HepG2 (cell line): Measurements from ENCODE around the gene ZFP62. TPM values are rescaled to one million over a fixed set of nuclear protein-coding genes. Genes with fewer than 3 reads are reported as not detected.
A peak's percentile ranks its signal among the peaks of the same experiment; 100 is the strongest.

Experiments used
- ATAC-seq: fragments of 200-7000 bp; cut with Tn5 transposase; 3 replicates; pipeline ENCODE4 v1.9.1; 2020; ENCODE audit warnings: mild to moderate bottlenecking, moderate library complexity
- BruUV-seq: library from RNA; stranded (reverse); fragments of 400-500 nt; replicated peaks from 2 replicates; lab custom pipeline; 2021; lab: Mats Ljungman, UMichigan
- CTCF ChIA-PET: fragments of 300-600 bp; formaldehyde crosslinking; extraction: SDS; loops from one replicate; lab custom pipeline; 2021; ENCODE audit warnings: low total read pairs, inconsistent platforms, low intra/inter-chr PET ratio; lab: Yijun Ruan, JAX
- POLR2A ChIA-PET: fragments of 350-600 bp; sonication (Branson Sonifier 250); formaldehyde crosslinking; loops from one replicate; lab custom pipeline; 2020; ENCODE audit warnings: antibody characterized with exemption, inconsistent platforms; lab: Yijun Ruan, JAX
- DNase-seq: peaks from one replicate; pipeline ENCODE4 v3.0.0-alpha.2; 2015; ENCODE audit warnings: low spot score
- FAIRE-seq: peaks from 3 replicates; lab custom pipeline; 2011; peaks lifted over from hg19 to GRCh38; lab: Jason Lieb, UNC
- H2AFZ ChIP-seq: one replicate; pipeline ENCODE4 v1.6.1; 2011; ENCODE audit warnings: low read length, inconsistent platforms
- H3K27ac ChIP-seq: fragments of 300-600 bp; 3 replicates; pipeline ENCODE4 v1.8.0; 2011; ENCODE audit warnings: mixed run types, mild to moderate bottlenecking, mixed read lengths, low read length, inconsistent platforms; ENCODE audit not compliant: insufficient read depth; ENCODE audit errors: extremely low read length
- H3K27me3 ChIP-seq, 2 experiments: fragments of 200-600 bp in 1 of 2; 2 replicates in 1 of 2; 3 replicates in 1 of 2; pipeline versions ENCODE4 v1.6.0 to v1.8.0; 2011; ENCODE audit warnings: low read length in 2 of 2, mild to moderate bottlenecking in 2 of 2, moderate library complexity in 2 of 2, inconsistent platforms in 1 of 2; ENCODE audit not compliant: insufficient read depth in 2 of 2, control insufficient read depth in 1 of 2
- H3K36me3 ChIP-seq, 2 experiments: fragments of 200-600 bp in 1 of 2; replicated peaks in 1 of 2; 2 replicates in 1 of 2; 3 replicates in 1 of 2; pipeline versions ENCODE4 v1.5.1 to v1.8.0; 2011; ENCODE audit warnings: low read length in 2 of 2, inconsistent platforms in 1 of 2; ENCODE audit not compliant: insufficient read depth in 2 of 2, control insufficient read depth in 1 of 2
- H3K4me1 ChIP-seq: 2 replicates; pipeline ENCODE4 v1.5.1; 2012; ENCODE audit warnings: low read length, inconsistent platforms; ENCODE audit not compliant: insufficient read depth
- H3K4me2 ChIP-seq: 2 replicates; pipeline ENCODE4 v1.6.0; 2011; ENCODE audit warnings: low read depth, low read length, inconsistent platforms
- H3K4me3 ChIP-seq, 3 experiments: fragments of 200-600 bp in 1 of 3; sonication (generic), shearing (Covaris generic) in 1 of 3; replicated peaks in 1 of 3; 2 replicates each; pipeline ENCODE4 v1.5.1; 2011 to 2016; ENCODE audit warnings: low read length in 3 of 3, inconsistent platforms in 2 of 3, low read depth in 2 of 3, mild to moderate bottlenecking in 2 of 3, control low read depth in 1 of 3, mixed read lengths in 1 of 3; ENCODE audit not compliant: insufficient read depth in 1 of 3
- H3K79me2 ChIP-seq: one replicate; pipeline ENCODE4 v1.6.1; 2011; ENCODE audit warnings: low read length, inconsistent platforms; ENCODE audit not compliant: insufficient read depth
- H3K9ac ChIP-seq: 2 replicates; pipeline ENCODE4 v1.6.0; 2011; ENCODE audit warnings: mild to moderate bottlenecking, low read depth, low read length, inconsistent platforms; ENCODE audit not compliant: insufficient read depth
- H3K9me3 ChIP-seq: 2 replicates; pipeline ENCODE4 v1.5.1; 2012; ENCODE audit warnings: mild to moderate bottlenecking, low read length
- H4K20me1 ChIP-seq: 2 replicates; pipeline ENCODE4 v1.6.0; 2011; ENCODE audit warnings: inconsistent platforms, mild to moderate bottlenecking, low read length, moderate library complexity; ENCODE audit not compliant: insufficient read depth
- CAMTA2 ChIP-seq: sonication (generic); formaldehyde crosslinking; IDR thresholded peaks from 2 replicates; pipeline ENCODE4 v1.4.0; 2020; ENCODE audit warnings: mild to moderate bottlenecking, missing genetic modification reagents, borderline replicate concordance
- SP4 ChIP-seq: sonication (generic); formaldehyde crosslinking; IDR thresholded peaks from 2 replicates; pipeline ENCODE4 v1.8.1; 2023; ENCODE audit warnings: mild to moderate bottlenecking, missing genetic modification reagents
- ZKSCAN1 ChIP-seq: fragments of 150-350 bp; IDR thresholded peaks from 2 replicates; pipeline ENCODE4 v1.6.1; 2014; ENCODE audit warnings: low read length
- ZNF451 ChIP-seq: sonication (generic); formaldehyde crosslinking; IDR thresholded peaks from 2 replicates; pipeline ENCODE4 v1.5.0; 2020; ENCODE audit warnings: mild to moderate bottlenecking, missing genetic modification reagents
- ZNF468 ChIP-seq: sonication (generic); formaldehyde crosslinking; IDR thresholded peaks from 2 replicates; pipeline ENCODE4 v1.8.0; 2022; ENCODE audit warnings: mild to moderate bottlenecking, moderate library complexity, missing genetic modification reagents
- ZSCAN20 ChIP-seq: sonication (generic); formaldehyde crosslinking; IDR thresholded peaks from 2 replicates; pipeline ENCODE4 v1.4.0; 2020; ENCODE audit warnings: missing genetic modification reagents, mild to moderate bottlenecking, borderline replicate concordance
- ZZZ3 ChIP-seq: sonication (generic); formaldehyde crosslinking; IDR thresholded peaks from 2 replicates; pipeline ENCODE4 v1.4.0; 2020; ENCODE audit warnings: missing genetic modification reagents, mild to moderate bottlenecking, borderline replicate concordance
- WGBS: methylation state at CpG from one replicate; pipeline ENCODE4 v1.1.6; 2017; ENCODE audit warnings: low lambda C conversion rate; 5-methylcytosine and 5-hydroxymethylcytosine counted together
- in situ Hi-C: cut with HindIII; loops from 2 replicates; pipeline ENCODE4 v1.10.0; 2017; ENCODE audit warnings: low pct_unique_long_range_greater_than_20kb; ENCODE audit not compliant: extremely low pct_ligation_motif_present
- intact Hi-C: fragments of 100-400 bp; cut with micrococcal nuclease; formaldehyde crosslinking; loops from one replicate; pipeline ENCODE4 v1.10.0; 2022; ENCODE audit not compliant: unreplicated experiment
- polyA plus RNA-seq, 8 experiments: library from polyadenylated mRNA; depleted of rRNA in 3 of 8; stranded (reverse) in 7 of 8; unstranded in 1 of 8; fragments of >200 nt; fragmentation: Illumina TruSeq in 4 of 8; extraction: Trizol in 4 of 8; gene quantifications; 2 replicates each; pipeline versions ENCODE4 v1.2.1 to v1.2.3, GENCODE V29; 2011 to 2016; ENCODE audit warnings: low read depth in 4 of 8, missing spikeins in 1 of 8, mixed read lengths in 1 of 8; ENCODE audit not compliant: insufficient read depth in 1 of 8
- total RNA-seq, 5 experiments: library from RNA; depleted of rRNA; stranded (reverse); fragments of >200 nt; fragmentation: Illumina TruSeq; extraction: Trizol; gene quantifications; 2 replicates each; pipeline ENCODE4 v1.2.3, GENCODE V29; 2016; ENCODE audit warnings: low read depth in 1 of 5
- TF ChIP-seq, protein P1 (sequence below), 2 experiments: sonication (generic) in 1 of 2; formaldehyde crosslinking in 1 of 2; IDR thresholded peaks; 2 replicates each; pipeline versions ENCODE4 v1.4.0 to v1.6.1; 2018 to 2020; ENCODE audit warnings: missing genetic modification reagents in 2 of 2, borderline replicate concordance in 1 of 2, low read depth in 1 of 2, mild to moderate bottlenecking in 1 of 2, missing biosample characterization in 1 of 2
- TF ChIP-seq, protein P2 (sequence below): sonication (generic); formaldehyde crosslinking; IDR thresholded peaks from 2 replicates; pipeline ENCODE4 v1.4.0; 2020; ENCODE audit warnings: mild to moderate bottlenecking, missing genetic modification reagents
- TF ChIP-seq, protein P3 (sequence below): sonication (generic); formaldehyde crosslinking; IDR thresholded peaks from 2 replicates; pipeline ENCODE4 v1.8.1; 2023; ENCODE audit warnings: missing genetic modification reagents, inconsistent platforms, borderline replicate concordance
- TF ChIP-seq, protein P4 (sequence below): sonication (generic); formaldehyde crosslinking; IDR thresholded peaks from 2 replicates; pipeline ENCODE4 v1.8.1; 2022; ENCODE audit warnings: low read depth, mild to moderate bottlenecking, missing genetic modification reagents
- TF ChIP-seq, protein P5 (sequence below): sonication (generic); formaldehyde crosslinking; IDR thresholded peaks from 2 replicates; pipeline ENCODE4 v1.5.0; 2020; ENCODE audit warnings: missing genetic modification reagents, mild to moderate bottlenecking, borderline replicate concordance

ZFP62 gene
- total and polyA plus RNA-seq, 2 of the 13 experiments (the other 11 are each of a cell fraction or from before 2014, with no cell fraction given): 8.2 to 19.4 TPM

DNA sequence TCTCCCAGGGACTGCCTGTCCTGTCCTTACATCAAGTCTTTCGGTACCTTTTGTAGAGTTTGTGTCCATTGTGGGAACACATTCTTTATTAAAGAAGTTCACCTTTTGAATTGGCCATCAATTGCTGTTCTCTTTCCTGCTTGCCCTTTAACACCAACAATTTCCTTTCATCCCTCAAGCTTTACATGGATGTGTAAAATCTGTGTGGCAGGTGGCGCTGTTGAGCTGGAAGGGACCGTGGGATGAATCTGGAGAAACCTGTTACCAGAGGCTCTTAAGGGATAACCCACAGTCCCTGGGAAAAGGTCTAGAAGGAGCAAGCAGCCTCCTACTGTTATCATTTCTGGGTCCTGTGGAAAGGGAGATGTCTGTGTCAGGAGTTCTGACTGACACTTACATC lies 7.9 kb upstream of the ZFP62 start (continued):
- TF ChIP-seq, protein P1, sequence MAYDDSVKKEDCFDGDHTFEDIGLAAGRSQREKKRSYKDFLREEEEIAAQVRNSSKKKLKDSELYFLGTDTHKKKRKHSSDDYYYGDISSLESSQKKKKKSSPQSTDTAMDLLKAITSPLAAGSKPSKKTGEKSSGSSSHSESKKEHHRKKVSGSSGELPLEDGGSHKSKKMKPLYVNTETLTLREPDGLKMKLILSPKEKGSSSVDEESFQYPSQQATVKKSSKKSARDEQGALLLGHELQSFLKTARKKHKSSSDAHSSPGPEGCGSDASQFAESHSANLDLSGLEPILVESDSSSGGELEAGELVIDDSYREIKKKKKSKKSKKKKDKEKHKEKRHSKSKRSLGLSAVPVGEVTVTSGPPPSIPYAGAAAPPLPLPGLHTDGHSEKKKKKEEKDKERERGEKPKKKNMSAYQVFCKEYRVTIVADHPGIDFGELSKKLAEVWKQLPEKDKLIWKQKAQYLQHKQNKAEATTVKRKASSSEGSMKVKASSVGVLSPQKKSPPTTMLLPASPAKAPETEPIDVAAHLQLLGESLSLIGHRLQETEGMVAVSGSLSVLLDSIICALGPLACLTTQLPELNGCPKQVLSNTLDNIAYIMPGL (CRISPR knock-in tag; IDR thresholded peaks at IDR 0.05; ENCODE audit: borderline replicate concordance in 1 of 2, low read depth in 1 of 2): 0 out of 4 replicates have a peak, but pooled peaks of 1 of the 2 experiments have one; percentile 18
- no peak for TF ChIP-seq SP4 (CRISPR knock-in tag)
- TF ChIP-seq ZSCAN20: no peak

DNA sequence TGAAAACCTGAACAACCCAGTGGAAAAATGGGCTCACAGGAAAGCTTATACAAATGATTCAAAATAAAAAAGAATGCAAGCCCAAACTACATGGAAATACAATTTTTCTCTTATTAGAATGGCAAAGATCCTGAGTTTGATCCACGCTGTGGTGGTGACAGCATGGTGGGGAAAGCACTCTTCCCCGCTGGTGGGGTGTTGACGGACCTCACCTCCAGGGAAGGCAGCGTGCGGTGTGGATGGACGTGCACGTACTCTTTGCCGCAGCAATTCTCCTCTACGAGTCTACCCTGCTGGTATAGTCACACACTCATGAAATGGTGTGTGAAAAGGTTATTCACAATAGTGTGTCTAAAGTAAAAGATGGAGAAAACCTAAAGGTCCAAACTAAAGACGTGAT lies 5.9 kb upstream of the ZFP62 start:
- no peak overlapping the region for H2AFZ ChIP-seq
- intact Hi-C loops: loop anchor here (10.0 kb wide), 1 partner anchor 288 kb away; no protein-coding TSS in a partner anchor
- BruUV-seq: no TSS peak
- TF ChIP-seq, protein P2, sequence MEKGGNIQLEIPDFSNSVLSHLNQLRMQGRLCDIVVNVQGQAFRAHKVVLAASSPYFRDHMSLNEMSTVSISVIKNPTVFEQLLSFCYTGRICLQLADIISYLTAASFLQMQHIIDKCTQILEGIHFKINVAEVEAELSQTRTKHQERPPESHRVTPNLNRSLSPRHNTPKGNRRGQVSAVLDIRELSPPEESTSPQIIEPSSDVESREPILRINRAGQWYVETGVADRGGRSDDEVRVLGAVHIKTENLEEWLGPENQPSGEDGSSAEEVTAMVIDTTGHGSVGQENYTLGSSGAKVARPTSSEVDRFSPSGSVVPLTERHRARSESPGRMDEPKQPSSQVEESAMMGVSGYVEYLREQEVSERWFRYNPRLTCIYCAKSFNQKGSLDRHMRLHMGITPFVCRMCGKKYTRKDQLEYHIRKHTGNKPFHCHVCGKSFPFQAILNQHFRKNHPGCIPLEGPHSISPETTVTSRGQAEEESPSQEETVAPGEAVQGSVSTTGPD (CRISPR knock-in tag): no peak
- TF ChIP-seq, protein P3, sequence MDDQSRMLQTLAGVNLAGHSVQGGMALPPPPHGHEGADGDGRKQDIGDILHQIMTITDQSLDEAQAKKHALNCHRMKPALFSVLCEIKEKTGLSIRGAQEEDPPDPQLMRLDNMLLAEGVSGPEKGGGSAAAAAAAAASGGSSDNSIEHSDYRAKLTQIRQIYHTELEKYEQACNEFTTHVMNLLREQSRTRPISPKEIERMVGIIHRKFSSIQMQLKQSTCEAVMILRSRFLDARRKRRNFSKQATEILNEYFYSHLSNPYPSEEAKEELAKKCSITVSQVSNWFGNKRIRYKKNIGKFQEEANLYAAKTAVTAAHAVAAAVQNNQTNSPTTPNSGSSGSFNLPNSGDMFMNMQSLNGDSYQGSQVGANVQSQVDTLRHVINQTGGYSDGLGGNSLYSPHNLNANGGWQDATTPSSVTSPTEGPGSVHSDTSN (CRISPR knock-in tag): no peak
- TF ChIP-seq ZKSCAN1 (no peak), ZNF451 (CRISPR knock-in tag) (no peak), ZNF468 (CRISPR knock-in tag) (no peak), CAMTA2 (CRISPR knock-in tag) (no peak), ZZZ3 (CRISPR knock-in tag) (no peak)
- TF ChIP-seq, protein P4, sequence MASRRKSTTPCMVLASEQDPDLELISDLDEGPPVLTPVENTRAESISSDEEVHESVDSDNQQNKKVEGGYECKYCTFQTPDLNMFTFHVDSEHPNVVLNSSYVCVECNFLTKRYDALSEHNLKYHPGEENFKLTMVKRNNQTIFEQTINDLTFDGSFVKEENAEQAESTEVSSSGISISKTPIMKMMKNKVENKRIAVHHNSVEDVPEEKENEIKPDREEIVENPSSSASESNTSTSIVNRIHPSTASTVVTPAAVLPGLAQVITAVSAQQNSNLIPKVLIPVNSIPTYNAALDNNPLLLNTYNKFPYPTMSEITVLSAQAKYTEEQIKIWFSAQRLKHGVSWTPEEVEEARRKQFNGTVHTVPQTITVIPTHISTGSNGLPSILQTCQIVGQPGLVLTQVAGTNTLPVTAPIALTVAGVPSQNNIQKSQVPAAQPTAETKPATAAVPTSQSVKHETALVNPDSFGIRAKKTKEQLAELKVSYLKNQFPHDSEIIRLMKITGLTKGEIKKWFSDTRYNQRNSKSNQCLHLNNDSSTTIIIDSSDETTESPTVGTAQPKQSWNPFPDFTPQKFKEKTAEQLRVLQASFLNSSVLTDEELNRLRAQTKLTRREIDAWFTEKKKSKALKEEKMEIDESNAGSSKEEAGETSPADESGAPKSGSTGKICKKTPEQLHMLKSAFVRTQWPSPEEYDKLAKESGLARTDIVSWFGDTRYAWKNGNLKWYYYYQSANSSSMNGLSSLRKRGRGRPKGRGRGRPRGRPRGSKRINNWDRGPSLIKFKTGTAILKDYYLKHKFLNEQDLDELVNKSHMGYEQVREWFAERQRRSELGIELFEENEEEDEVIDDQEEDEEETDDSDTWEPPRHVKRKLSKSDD (CRISPR knock-in tag): no peak
- TF ChIP-seq, protein P5, sequence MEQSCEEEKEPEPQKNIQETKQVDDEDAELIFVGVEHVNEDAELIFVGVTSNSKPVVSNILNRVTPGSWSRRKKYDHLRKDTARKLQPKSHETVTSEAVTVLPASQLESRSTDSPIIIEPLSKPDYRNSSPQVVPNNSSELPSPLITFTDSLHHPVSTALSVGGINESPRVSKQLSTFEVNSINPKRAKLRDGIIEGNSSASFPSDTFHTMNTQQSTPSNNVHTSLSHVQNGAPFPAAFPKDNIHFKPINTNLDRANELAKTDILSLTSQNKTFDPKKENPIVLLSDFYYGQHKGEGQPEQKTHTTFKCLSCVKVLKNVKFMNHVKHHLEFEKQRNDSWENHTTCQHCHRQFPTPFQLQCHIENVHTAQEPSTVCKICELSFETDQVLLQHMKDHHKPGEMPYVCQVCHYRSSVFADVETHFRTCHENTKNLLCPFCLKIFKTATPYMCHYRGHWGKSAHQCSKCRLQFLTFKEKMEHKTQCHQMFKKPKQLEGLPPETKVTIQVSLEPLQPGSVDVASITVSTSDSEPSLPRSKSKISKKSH (CRISPR knock-in tag): no peak

More for the DNA sequence above, 5.9 kb upstream of the ZFP62 start:
- H3K27ac ChIP-seq: no peak overlapping the region
- no peaks in the 10 kb centered on the region for H3K79me2 ChIP-seq
- WGBS: 60% methylated on average over 10 of the region's 10 CpGs
- 0 out of 5 replicates have a peak, but pooled peaks cover 0 to 8% of the 10 kb centered on the region in 2 experiments for H3K27me3 ChIP-seq
- H4K20me1 ChIP-seq: no peaks in the 10 kb centered on the region
- H3K9ac ChIP-seq: no peak overlapping the region
- in situ Hi-C loops: no loop called here
- H3K4me2 ChIP-seq: no peak overlapping the region
- ChIA-PET CTCF (no interaction called here), POLR2A (no interaction called here)
- DNase-seq (no peak), ATAC-seq (no peak), FAIRE-seq (no peak)
- no peaks in the 10 kb centered on the region for H3K4me1 ChIP-seq
- H3K9me3 ChIP-seq: no peaks in the 10 kb centered on the region
- no peaks in the 10 kb centered on the region for H3K36me3 ChIP-seq
- no peak overlapping the region for H3K4me3 ChIP-seq
